PC-3 (cell line): ENCODE results near the gene MARCHF3.

Source experiments
- CTCF ChIP-seq: fragments of 300-600 bp; sonication (generic); conservative IDR thresholded peaks from 2 replicates; pipeline ENCODE4 v1.5.1; 2017; ENCODE audit warnings: antibody characterized with exemption, low read depth, mild to moderate bottlenecking, low read length
- EZH2 ChIP-seq: fragments of 300-600 bp; sonication (generic); IDR thresholded peaks from one replicate; pipeline ENCODE4 v1.6.1; 2017; ENCODE audit warnings: antibody characterized with exemption, mild to moderate bottlenecking, low read length; ENCODE audit not compliant: unreplicated experiment

- TF ChIP-seq EZH2 (no peak), CTCF (no peak)
Observed at GRCh38 chr5:126857472-126858410, 172.6 kb downstream of the MARCHF3 start.
